ENCODE results near the gene DRC1. TPM values are rescaled to one million over a fixed set of nuclear protein-coding genes. Genes with fewer than 3 reads are reported as not detected.

Gene DRC1
- total and polyA plus RNA-seq, 2 of the 13 experiments (the other 11 are each of a cell fraction or from before 2014, with no cell fraction given) = 0.07 TPM; not detected in 1

DNA sequence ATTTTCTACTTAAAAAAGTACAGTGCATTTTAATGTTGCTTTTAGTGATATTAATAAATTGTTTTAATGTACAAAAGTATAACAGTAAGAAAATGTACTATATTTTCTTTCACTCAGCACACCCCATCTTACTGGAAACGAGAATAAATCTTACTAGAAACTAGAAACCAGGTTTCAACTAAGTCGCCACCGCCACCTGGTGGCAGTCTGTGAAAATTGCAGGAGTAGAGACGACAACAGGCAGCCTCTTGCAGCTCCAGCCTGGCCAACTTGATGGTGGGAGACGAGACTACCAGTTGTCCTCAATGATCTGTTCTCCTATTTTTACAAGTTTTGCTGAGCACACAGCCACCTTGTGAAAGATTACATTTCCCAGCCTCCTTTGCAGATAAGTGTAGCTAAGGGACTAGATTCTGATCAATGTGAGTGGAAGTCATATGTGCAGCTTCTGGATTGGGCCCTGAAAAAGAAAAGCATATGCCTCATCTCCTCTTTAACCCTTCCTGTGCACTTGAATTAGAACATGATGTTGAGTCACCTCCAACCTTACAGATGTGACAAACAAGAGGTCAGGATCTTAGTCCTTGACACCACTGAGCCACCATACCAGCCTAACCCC is 67.5 kb downstream of the DRC1 start (continued):
- TF ChIP-seq MNT (IDR thresholded peaks at IDR 0.05) (no peak), ZNF180 (CRISPR knock-in tag; IDR thresholded peaks at IDR 0.05; ENCODE audit: borderline replicate concordance, low read depth) (no peak), ZFY (CRISPR knock-in tag; IDR thresholded peaks at IDR 0.05) (no peak), NFKB2 (CRISPR knock-in tag; IDR thresholded peaks at IDR 0.05; ENCODE audit: borderline replicate concordance) (no peak), RFX5 (IDR thresholded peaks at IDR 0.05; ENCODE audit: low read depth, low read length) (no peak), ZNF550 (CRISPR knock-in tag; IDR thresholded peaks at IDR 0.05; ENCODE audit: borderline replicate concordance) (no peak), ZNF350 (CRISPR knock-in tag; IDR thresholded peaks at IDR 0.05; ENCODE audit: borderline replicate concordance, low read depth) (no peak), IRF2 (CRISPR knock-in tag; IDR thresholded peaks at IDR 0.05) (no peak), ZNF562 (CRISPR knock-in tag; IDR thresholded peaks at IDR 0.05; ENCODE audit: borderline replicate concordance) (no peak), HNF4A (CRISPR knock-in tag; IDR thresholded peaks at IDR 0.05) (no peak), ZNF235 (CRISPR knock-in tag; IDR thresholded peaks at IDR 0.05; ENCODE audit: borderline replicate concordance) (no peak), ZNF160 (CRISPR knock-in tag; IDR thresholded peaks at IDR 0.05) (no peak)
- TF ChIP-seq, protein P1, sequence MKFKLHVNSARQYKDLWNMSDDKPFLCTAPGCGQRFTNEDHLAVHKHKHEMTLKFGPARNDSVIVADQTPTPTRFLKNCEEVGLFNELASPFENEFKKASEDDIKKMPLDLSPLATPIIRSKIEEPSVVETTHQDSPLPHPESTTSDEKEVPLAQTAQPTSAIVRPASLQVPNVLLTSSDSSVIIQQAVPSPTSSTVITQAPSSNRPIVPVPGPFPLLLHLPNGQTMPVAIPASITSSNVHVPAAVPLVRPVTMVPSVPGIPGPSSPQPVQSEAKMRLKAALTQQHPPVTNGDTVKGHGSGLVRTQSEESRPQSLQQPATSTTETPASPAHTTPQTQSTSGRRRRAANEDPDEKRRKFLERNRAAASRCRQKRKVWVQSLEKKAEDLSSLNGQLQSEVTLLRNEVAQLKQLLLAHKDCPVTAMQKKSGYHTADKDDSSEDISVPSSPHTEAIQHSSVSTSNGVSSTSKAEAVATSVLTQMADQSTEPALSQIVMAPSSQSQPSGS (CRISPR knock-in tag; IDR thresholded peaks at IDR 0.05) = no peak
- TF ChIP-seq, protein P2, sequence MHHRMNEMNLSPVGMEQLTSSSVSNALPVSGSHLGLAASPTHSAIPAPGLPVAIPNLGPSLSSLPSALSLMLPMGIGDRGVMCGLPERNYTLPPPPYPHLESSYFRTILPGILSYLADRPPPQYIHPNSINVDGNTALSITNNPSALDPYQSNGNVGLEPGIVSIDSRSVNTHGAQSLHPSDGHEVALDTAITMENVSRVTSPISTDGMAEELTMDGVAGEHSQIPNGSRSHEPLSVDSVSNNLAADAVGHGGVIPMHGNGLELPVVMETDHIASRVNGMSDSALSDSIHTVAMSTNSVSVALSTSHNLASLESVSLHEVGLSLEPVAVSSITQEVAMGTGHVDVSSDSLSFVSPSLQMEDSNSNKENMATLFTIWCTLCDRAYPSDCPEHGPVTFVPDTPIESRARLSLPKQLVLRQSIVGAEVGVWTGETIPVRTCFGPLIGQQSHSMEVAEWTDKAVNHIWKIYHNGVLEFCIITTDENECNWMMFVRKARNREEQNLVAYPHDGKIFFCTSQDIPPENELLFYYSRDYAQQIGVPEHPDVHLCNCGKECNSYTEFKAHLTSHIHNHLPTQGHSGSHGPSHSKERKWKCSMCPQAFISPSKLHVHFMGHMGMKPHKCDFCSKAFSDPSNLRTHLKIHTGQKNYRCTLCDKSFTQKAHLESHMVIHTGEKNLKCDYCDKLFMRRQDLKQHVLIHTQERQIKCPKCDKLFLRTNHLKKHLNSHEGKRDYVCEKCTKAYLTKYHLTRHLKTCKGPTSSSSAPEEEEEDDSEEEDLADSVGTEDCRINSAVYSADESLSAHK (CRISPR knock-in tag; IDR thresholded peaks at IDR 0.05; ENCODE audit: borderline replicate concordance) = no peak
